Activated T-helper 1 cell treated with anti-CD3 and anti-CD28 coated beads, Interleukin-12 subunit alpha, Interleukin-12 subunit beta, Interleukin-2, Interleukin-4 antibody, amounts not matched to agents 30 ng/mL and 10 ng/mL and 1 ng/mL, durations not matched to agents 14 hours and 24 hours and 36 hours (primary cell): ENCODE measurements around the gene NOP53. TPM values are rescaled to one million over a fixed set of nuclear protein-coding genes. Genes with fewer than 3 reads are reported as not detected.
A peak's percentile ranks its signal among the peaks of the same experiment; 100 is the strongest.
"Not testable (repeated sequence)": the region's sequence is repeated elsewhere in the genome, so short reads cannot be mapped to it uniquely, and the experiment has no call there.

ENCODE experiments used
- DNase-seq: peaks from one replicate; pipeline ENCODE4 v3.0.0; 2021; ENCODE audit warnings: low spot score
- H3K27ac Mint-ChIP-seq: one replicate; pipeline ENCODE4 v1.8.0; 2021; ENCODE audit warnings: mild to moderate bottlenecking, mixed read lengths
- H3K27me3 Mint-ChIP-seq: one replicate; pipeline ENCODE4 v1.8.0; 2022; ENCODE audit warnings: mild to moderate bottlenecking, moderate library complexity, mixed read lengths; ENCODE audit not compliant: insufficient read depth
- H3K36me3 Mint-ChIP-seq: one replicate; pipeline ENCODE4 v1.8.0; 2021; ENCODE audit warnings: low read depth, mixed read lengths
- H3K4me1 Mint-ChIP-seq: one replicate; pipeline ENCODE4 v1.8.0; 2021; ENCODE audit warnings: low read depth, mixed read lengths
- H3K4me3 Mint-ChIP-seq: one replicate; pipeline ENCODE4 v1.8.0; 2021; ENCODE audit warnings: mild to moderate bottlenecking, moderate library complexity, mixed read lengths
- H3K9me3 Mint-ChIP-seq: one replicate; pipeline ENCODE4 v1.8.0; 2021; ENCODE audit warnings: mixed read lengths
- intact Hi-C: fragments of 100-400 bp; cut with micrococcal nuclease; formaldehyde crosslinking; loops from one replicate; pipeline ENCODE4 v1.15.1; 2024
- total RNA-seq: library from RNA; stranded (reverse); gene quantifications from 2 replicates; pipeline ENCODE4 v1.2.3, GENCODE V29; 2022

Gene NOP53
- total RNA-seq, 1 donor from 2014 or later: 206 TPM

GRCh38 chr19:47761566-47761965 lies 16.2 kb downstream of the NOP53 start:
- DNase-seq: no peak
- Mint-ChIP-seq H3K27me3 (no peaks in the 10 kb centered on the region), H3K4me3 (no peak overlapping the region)

GRCh38 chr19:47762151-47762550 lies 16.8 kb downstream of the NOP53 start:
- Mint-ChIP-seq H3K4me3 (no peak overlapping the region), H3K4me1 (no peaks in the 10 kb centered on the region), H3K27me3 (no peaks in the 10 kb centered on the region), H3K36me3 (peaks cover 14% of the 10 kb centered on the region), H3K27ac (no peak overlapping the region), H3K9me3 (no peaks in the 10 kb centered on the region)
- intact Hi-C loops: no loop called here
- no peak for DNase-seq

More at GRCh38 chr19:47761566-47761965, 16.2 kb downstream of the NOP53 start:
- Mint-ChIP-seq H3K36me3 (peaks cover 17% of the 10 kb centered on the region), H3K27ac (peak overlapping the region; percentile 12), H3K9me3 (no peaks in the 10 kb centered on the region), H3K4me1 (no peaks in the 10 kb centered on the region)
- intact Hi-C loops: no loop called here

DNA sequence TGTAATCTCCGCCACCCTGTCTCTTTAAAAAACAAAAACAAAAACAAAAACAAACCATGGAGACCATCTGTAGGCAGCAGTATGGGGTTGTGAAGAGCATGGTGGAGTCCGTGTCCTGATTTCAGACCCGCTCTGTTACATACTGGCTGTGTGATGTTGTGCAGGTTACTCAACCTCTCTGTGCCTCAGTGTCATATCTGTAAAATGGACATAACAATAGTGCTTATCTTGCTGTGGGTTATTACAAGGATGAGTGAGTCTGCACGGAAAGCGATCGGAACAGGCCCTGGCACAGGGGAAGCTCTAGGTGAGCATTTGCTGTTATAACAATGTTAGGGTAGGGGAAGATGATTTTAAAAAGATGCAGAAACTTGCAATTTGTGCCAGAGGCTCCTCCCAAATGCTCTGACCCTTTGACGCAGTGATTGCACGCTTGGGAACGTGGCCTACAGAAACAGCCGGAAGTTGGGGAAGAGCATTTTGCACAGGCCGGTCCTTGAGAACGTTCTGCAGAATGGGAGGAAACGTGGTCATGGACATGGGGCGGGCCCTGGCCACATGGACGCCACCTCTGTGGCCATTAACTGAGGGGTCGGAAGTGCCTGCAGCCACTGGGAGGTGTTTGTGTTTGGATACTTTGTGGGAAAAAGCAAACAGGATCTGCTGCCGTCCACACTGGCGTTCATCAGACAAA lies 17.4 kb downstream of the NOP53 start:
- no peak for DNase-seq
- intact Hi-C loops: no loop called here
- Mint-ChIP-seq H3K4me3 (no peak overlapping the region), H3K4me1 (no peaks in the 10 kb centered on the region), H3K27ac (no peak overlapping the region), H3K27me3 (no peaks in the 10 kb centered on the region), H3K36me3 (peaks cover 8% of the 10 kb centered on the region), H3K9me3 (no peaks in the 10 kb centered on the region)

DNA sequence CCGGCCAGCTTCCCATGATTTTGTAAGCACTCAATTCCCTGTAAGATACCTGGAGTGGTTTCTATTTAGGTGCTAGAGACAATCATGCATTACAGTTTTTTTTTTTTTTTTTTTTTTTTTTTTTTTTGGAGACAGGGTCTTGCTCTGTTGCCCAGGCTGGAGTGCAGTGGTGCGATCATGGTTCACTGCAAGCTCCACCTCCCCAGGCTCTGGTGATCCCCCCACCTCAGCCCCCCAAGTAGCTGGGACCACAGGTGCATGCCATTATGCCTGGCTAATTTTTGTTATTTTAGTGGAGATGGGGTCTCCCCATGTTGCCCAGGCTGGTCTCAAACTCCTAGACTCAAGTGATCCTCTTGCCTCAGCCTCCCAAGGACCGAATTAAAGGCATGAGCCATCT lies 19.4 kb downstream of the NOP53 start:
- H3K27ac Mint-ChIP-seq, H3K9me3 Mint-ChIP-seq, H3K4me1 Mint-ChIP-seq, H3K36me3 Mint-ChIP-seq, intact Hi-C loops, DNase-seq, H3K27me3 Mint-ChIP-seq, H3K4me3 Mint-ChIP-seq: not testable (repeated sequence)

DNA sequence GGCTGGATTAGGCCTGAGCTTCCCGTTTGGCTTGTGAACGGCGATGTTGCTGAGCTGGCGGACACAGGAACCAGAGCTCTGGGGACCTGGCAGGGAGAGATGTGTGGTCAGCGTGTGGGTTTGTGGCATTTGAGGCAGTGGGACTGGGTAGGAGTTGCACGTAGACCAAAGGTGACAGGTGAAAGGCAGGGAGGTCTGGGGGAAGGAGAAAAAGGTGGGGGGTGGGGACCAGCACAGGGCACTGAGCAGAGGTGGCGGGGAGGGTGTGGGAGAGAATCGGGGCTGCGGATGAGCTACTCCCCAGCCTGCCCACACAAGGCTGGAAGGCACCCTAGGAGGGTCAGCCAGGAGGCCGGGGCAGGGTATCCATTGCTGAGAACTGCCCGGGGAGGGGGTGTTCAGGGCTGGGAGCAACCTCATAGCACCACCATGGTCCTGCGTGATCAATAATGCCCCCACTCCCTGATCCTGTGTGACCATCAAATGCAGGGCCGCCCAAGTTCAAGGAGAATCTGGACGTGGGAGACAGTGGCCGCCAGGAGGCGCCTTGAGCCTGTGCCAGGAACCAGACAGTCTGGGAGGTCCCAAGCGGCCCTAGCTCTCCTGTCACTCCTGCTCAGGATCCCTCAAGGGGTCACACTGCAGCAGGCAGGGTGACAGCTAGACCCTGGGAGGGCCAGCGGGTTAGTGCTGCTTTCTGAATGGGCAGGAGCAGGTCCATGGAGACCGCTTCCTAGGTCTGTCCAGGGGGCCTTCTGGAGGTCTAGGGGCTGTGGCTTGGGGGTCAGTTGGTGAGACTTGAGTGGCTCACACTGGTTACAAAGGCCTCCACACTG lies 20.4 kb downstream of the NOP53 start:
- DNase-seq: no peak
- H3K9me3 Mint-ChIP-seq: no peaks in the 10 kb centered on the region
- no peak overlapping the region for H3K4me3 Mint-ChIP-seq
- no peaks in the 10 kb centered on the region for H3K36me3 Mint-ChIP-seq
- intact Hi-C loops: loop anchor here (1.0 kb wide), 1 partner anchor 23 kb away; no protein-coding TSS in a partner anchor
- no peaks in the 10 kb centered on the region for H3K4me1 Mint-ChIP-seq
- no peaks in the 10 kb centered on the region for H3K27me3 Mint-ChIP-seq
- no peak overlapping the region for H3K27ac Mint-ChIP-seq

DNA sequence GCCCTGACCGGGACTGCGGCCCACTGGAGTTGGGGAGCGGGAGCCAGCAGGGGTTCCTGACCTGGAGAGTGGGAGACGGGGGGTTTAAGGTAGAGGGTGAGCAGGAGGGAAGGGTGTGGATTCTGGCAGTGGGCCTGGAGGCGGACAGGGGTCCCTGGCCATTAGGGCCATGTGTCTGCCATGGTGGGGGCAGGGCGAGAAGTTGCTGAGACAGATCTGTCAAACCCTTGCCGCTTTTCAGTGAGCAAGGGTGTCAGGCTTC lies 20.9 kb downstream of the NOP53 start:
- Mint-ChIP-seq H3K4me1 (no peaks in the 10 kb centered on the region), H3K36me3 (no peaks in the 10 kb centered on the region), H3K9me3 (no peaks in the 10 kb centered on the region), H3K27me3 (no peaks in the 10 kb centered on the region), H3K27ac (no peak overlapping the region), H3K4me3 (no peak overlapping the region)
- DNase-seq: no peak
- intact Hi-C loops: loop anchor here (1.0 kb wide), 1 partner anchor 22 kb away; no protein-coding TSS in a partner anchor

DNA sequence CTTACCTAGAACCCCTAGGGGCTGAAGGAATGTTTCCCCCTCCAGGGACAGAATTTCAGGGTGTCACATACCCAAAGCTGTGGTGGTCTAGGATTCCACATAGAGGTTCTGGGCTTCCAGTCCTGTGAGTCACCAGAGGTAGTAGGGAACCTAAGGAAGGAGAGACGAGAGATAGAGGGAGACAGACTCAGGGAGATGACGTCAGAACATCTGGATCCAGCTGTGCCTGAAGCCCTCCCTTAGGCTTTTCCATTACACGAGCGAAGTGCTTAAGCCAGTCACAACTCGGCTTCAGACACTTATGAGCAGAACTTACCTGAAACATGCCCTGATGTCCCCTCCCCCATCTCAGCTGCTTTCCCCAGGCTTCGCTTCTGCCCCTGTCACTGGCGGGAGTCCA lies 21.3 kb downstream of the NOP53 start:
- H3K4me3 Mint-ChIP-seq: no peak overlapping the region
- H3K4me1 Mint-ChIP-seq: no peaks in the 10 kb centered on the region
- intact Hi-C loops: loop anchor here (1.0 kb wide), 1 partner anchor 22 kb away; no protein-coding TSS in a partner anchor

DNA sequence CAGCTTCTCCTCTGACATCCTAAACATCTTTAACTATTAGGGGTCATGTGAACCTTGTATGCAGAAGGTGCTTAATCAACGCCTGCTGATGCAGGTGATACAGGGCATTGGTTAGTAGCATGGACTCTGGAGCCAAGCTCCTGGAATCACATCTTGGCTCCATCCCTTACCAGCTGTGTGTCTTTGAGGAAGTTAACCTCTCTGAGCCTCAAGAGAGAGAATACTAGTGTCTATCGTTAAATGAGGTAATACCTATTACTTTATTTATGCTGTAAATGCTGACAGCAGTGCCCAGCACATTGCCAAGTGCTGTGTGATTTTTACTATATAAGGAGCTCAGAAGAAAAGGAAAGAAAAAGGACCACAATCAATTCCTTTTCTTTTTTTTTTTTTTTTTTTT lies 22.0 kb downstream of the NOP53 start:
- intact Hi-C loops: no loop called here
- no peaks in the 10 kb centered on the region for H3K4me1 Mint-ChIP-seq
- peaks cover 2% of the 10 kb centered on the region for H3K27me3 Mint-ChIP-seq
- no peak for DNase-seq
- H3K9me3 Mint-ChIP-seq: no peaks in the 10 kb centered on the region
- no peak overlapping the region for H3K27ac Mint-ChIP-seq
- H3K4me3 Mint-ChIP-seq: no peak overlapping the region
- no peaks in the 10 kb centered on the region for H3K36me3 Mint-ChIP-seq

More for the DNA sequence above, 21.3 kb downstream of the NOP53 start:
- Mint-ChIP-seq H3K36me3 (no peaks in the 10 kb centered on the region), H3K9me3 (no peaks in the 10 kb centered on the region), H3K27ac (no peak overlapping the region), H3K27me3 (peaks cover 2% of the 10 kb centered on the region)
- DNase-seq: no peak

DNA sequence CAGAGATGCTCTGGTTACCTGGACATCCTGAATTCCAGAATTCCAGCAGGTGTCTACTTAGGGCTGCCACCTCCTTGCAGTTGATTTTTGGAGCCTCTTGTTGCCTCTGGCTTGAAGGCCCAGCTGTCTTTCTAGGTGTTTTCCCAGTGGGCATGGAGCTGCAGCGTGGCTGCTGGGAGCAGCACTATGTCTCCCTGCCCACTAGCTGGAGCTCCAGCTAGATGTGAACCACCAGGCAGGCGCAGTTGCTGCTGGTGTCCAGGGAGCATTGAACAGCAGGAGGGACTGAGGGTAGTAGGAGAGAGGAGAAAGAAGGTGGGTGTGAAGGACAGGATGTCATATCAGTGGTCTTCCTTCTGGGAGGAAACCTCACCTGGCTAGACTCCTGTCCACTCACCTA lies 23.3 kb downstream of the NOP53 start:
- H3K27me3 Mint-ChIP-seq: peaks cover 2% of the 10 kb centered on the region
- no peaks in the 10 kb centered on the region for H3K9me3 Mint-ChIP-seq
- no peak overlapping the region for H3K4me3 Mint-ChIP-seq
- intact Hi-C loops: no loop called here
- no peaks in the 10 kb centered on the region for H3K4me1 Mint-ChIP-seq
- no peak for DNase-seq
- no peak overlapping the region for H3K27ac Mint-ChIP-seq
- H3K36me3 Mint-ChIP-seq: no peaks in the 10 kb centered on the region

DNA sequence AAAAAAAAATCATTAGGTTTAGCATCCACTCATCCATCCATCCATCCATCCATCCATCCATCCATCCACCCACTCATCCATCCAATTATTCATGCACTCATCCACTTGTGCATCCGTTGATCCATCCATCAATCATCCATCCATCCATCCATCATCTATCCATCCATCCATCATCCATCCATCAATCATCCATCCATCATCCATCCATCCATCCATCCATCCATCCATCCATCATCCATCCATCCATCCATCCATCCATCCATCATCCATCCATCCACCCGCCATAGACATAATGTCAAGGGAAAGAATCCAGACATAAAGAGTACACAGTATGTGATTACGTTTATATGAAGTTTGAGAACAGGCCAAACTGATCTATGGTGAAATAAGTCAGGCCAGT lies 24.2 kb downstream of the NOP53 start:
- Mint-ChIP-seq H3K27me3 (peaks cover 2% of the 10 kb centered on the region), H3K36me3 (no peaks in the 10 kb centered on the region), H3K9me3 (no peaks in the 10 kb centered on the region), H3K4me1 (no peaks in the 10 kb centered on the region), H3K27ac (no peak overlapping the region), H3K4me3 (no peak overlapping the region)
- no peak for DNase-seq
- intact Hi-C loops: no loop called here

DNA sequence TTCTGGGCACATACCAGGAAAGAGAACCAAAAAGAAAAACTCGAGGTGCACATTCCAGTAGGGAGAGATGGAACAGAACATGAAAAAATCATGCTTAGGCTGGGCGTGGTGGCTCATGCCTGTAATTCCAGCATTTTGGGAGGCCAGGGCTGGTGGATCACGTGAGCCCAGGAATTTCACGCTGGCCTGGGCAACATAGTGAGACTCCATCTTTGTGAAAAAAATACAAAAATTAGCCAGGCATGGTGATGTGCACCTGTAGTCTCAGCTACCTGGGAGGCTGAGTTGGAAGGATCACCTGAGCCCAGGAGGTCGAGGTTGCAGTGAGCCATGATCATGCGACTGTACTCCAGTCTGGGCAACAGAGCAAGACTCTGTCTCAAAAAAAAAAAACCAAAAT lies 25.9 kb downstream of the NOP53 start:
- intact Hi-C loops, H3K4me3 Mint-ChIP-seq: not testable (repeated sequence)

GRCh38 chr19:47776568-47776967 lies 31.2 kb downstream of the NOP53 start:
- peak overlapping the region; percentile 96 for H3K4me3 Mint-ChIP-seq
- no peak for DNase-seq
- no peaks in the 10 kb centered on the region for H3K9me3 Mint-ChIP-seq
- H3K27me3 Mint-ChIP-seq: peaks cover under 1% of the 10 kb centered on the region
- no peak overlapping the region for H3K27ac Mint-ChIP-seq
- peaks cover 12% of the 10 kb centered on the region for H3K4me1 Mint-ChIP-seq
- H3K36me3 Mint-ChIP-seq: peaks cover 12% of the 10 kb centered on the region
- intact Hi-C loops: no loop called here

More for the DNA sequence above, 25.9 kb downstream of the NOP53 start:
- H3K9me3 Mint-ChIP-seq, DNase-seq, H3K27ac Mint-ChIP-seq, H3K27me3 Mint-ChIP-seq, H3K36me3 Mint-ChIP-seq, H3K4me1 Mint-ChIP-seq: not testable (repeated sequence)

DNA sequence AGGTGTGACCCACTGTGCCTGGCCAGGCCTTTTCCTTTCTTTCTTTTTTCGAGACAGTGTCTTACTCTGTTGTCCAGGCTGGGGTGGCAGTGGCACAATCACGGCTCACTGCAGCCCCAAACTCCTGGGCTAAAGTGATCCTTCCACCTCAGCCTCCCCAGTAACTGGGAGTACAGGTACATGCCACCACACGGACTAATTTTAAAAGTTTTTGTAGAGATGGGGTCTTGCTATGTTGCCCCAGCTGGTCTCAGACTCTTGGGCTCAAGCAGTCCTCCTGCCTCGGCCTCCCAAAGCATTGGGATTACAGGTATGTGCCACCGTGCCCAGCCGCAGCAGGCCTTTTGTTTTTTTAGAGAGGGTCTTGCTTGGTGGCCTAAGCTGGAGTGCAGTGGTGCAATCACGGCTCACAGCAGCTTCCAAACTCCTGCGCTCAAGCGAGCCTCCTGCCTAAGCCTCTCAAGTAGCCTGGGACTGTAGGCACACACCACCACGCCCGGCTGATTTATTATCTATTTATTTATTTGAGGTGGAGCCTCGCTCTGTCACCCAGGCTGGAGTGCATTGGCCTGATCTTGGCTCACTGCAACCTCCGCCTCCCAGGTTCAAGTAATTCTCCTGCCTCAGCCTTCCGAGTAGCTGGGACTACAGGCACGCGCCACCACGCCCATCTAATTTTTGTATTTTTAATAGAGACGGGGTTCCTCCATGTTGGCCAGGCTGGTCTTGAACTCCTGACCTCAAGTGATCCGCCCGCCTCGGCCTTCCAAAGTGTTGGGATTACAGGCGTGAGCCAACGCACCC lies 32.1 kb downstream of the NOP53 start:
- Mint-ChIP-seq H3K4me3 (peak overlapping the region; percentile 96), H3K36me3 (peaks cover 14% of the 10 kb centered on the region), H3K27ac (peak overlapping the region; percentile 94), H3K4me1 (peaks cover 12% of the 10 kb centered on the region)
- not testable (repeated sequence) for DNase-seq, H3K9me3 Mint-ChIP-seq, H3K27me3 Mint-ChIP-seq
- intact Hi-C loops: loop anchor here (1.0 kb wide), 1 partner anchor 32 kb away; the partner anchor contains the start of gene NOP53
